Panc1 (cell line): ENCODE measurements around the gene CDHR2. TPM values are rescaled to one million over a fixed set of nuclear protein-coding genes. Genes with fewer than 3 reads are reported as not detected.

Experiments
- ATAC-seq: fragments of 200-7000 bp; cut with Tn5 transposase; 2 replicates; pipeline ENCODE4 v1.9.1; 2020; ENCODE audit warnings: mild to moderate bottlenecking, moderate library complexity
- BruUV-seq: library from RNA; stranded (reverse); fragments of 400-500 nt; replicated peaks from 2 replicates; lab custom pipeline; 2021; lab: Mats Ljungman, UMichigan
- CTCF ChIA-PET: fragments of 300-600 bp; sonication (Branson Sonifier 250); formaldehyde crosslinking; loops from one replicate; lab custom pipeline; 2022; ENCODE audit warnings: antibody characterized with exemption; lab: Charles Lee
- POLR2A ChIA-PET: fragments of 300-600 bp; sonication (Branson Sonifier 250); formaldehyde crosslinking; loops from one replicate; lab custom pipeline; 2022; ENCODE audit warnings: antibody characterized with exemption; lab: Charles Lee
- DNase-seq: peaks from one replicate; pipeline ENCODE4 v3.0.0-alpha.2; 2010; ENCODE audit warnings: low read depth, low spot score
- H3K27ac ChIP-seq: 2 replicates; pipeline ENCODE4 v1.5.1; 2011; ENCODE audit warnings: mild to moderate bottlenecking, low read length, inconsistent platforms
- H3K27me3 ChIP-seq: fragments of 200-500 bp; sonication (Bioruptor generic); 2 replicates; pipeline ENCODE4 v1.6.0; 2014; ENCODE audit warnings: low read length, inconsistent platforms; ENCODE audit not compliant: control insufficient read depth, insufficient read depth
- H3K36me3 ChIP-seq: fragments of 200-500 bp; sonication (Bioruptor generic); 2 replicates; pipeline ENCODE4 v1.5.1; 2014; ENCODE audit warnings: inconsistent platforms, mild to moderate bottlenecking, low read length, moderate library complexity; ENCODE audit not compliant: control insufficient read depth, insufficient read depth
- H3K4me1 ChIP-seq: 2 replicates; pipeline ENCODE4 v1.5.1; 2011; ENCODE audit warnings: inconsistent platforms, mild to moderate bottlenecking, low read length, moderate library complexity; ENCODE audit not compliant: control insufficient read depth, insufficient read depth
- H3K4me3 ChIP-seq, 2 experiments: 2 replicates each; pipeline ENCODE4 v1.5.1; 2011 to 2012; ENCODE audit warnings: low read depth in 2 of 2, low read length in 2 of 2, mild to moderate bottlenecking in 2 of 2, inconsistent platforms in 1 of 2, moderate library complexity in 1 of 2
- H3K9me3 ChIP-seq: fragments of 200-500 bp; sonication (Bioruptor generic); 2 replicates; pipeline ENCODE4 v1.5.1; 2014; ENCODE audit warnings: low read depth, mild to moderate bottlenecking, inconsistent platforms, low read length, moderate library complexity; ENCODE audit not compliant: control insufficient read depth, insufficient read depth
- CTCF ChIP-seq: fragments of 450-650 bp; IDR thresholded peaks from 2 replicates; pipeline ENCODE4 v1.5.1; 2017; ENCODE audit warnings: mild to moderate bottlenecking
- POLR2AphosphoS5 ChIP-seq: IDR thresholded peaks from 2 replicates; pipeline ENCODE4 v1.6.1; 2012; ENCODE audit warnings: mild to moderate bottlenecking, low read depth, low read length, moderate library complexity
- REST ChIP-seq, 2 experiments: IDR thresholded peaks; 2 replicates each; pipeline ENCODE4 v1.6.1; 2011 to 2012; ENCODE audit warnings: low read depth in 2 of 2, control low read depth in 1 of 2, low read length in 1 of 2, mild to moderate bottlenecking in 1 of 2, moderate library complexity in 1 of 2; ENCODE audit not compliant: insufficient read depth in 1 of 2
- SIN3A ChIP-seq: IDR thresholded peaks from 2 replicates; pipeline ENCODE4 v1.6.1; 2012; ENCODE audit warnings: low read depth, mild to moderate bottlenecking, low read length, moderate library complexity, borderline replicate concordance; ENCODE audit not compliant: insufficient read depth
- TCF7L2 ChIP-seq: IDR thresholded peaks from 2 replicates; pipeline ENCODE4 v1.6.1; 2011; ENCODE audit warnings: mild to moderate bottlenecking, low read depth, low read length, inconsistent platforms
- in situ Hi-C: cut with HindIII; loops from 2 replicates; pipeline ENCODE4 v1.10.0; 2016; ENCODE audit warnings: low sequenced_read_pairs, low pct_unique_long_range_greater_than_20kb
- intact Hi-C: fragments of 100-400 bp; cut with micrococcal nuclease; formaldehyde crosslinking; loops from one replicate; pipeline ENCODE4 v1.10.0; 2022; ENCODE audit not compliant: unreplicated experiment
- total RNA-seq: library from RNA; stranded (reverse); gene quantifications from one replicate; pipeline ENCODE4 v1.2.1, GENCODE V29; 2021; ENCODE audit not compliant: unreplicated experiment

The CDHR2 gene
- total RNA-seq, 1 experiment from 2014 or later = 0.72 TPM

GRCh38 chr5:176596069-176596644, 47.0 kb downstream of the CDHR2 start:
- Histone ChIP-seq H3K4me1 (no peaks in the 10 kb centered on the region), H3K27ac (no peak overlapping the region), H3K4me3 (no peak overlapping the region), H3K9me3 (no peaks in the 10 kb centered on the region), H3K36me3 (no peaks in the 10 kb centered on the region), H3K27me3 (no peaks in the 10 kb centered on the region)
- POLR2A ChIA-PET = no interaction called here
- TF ChIP-seq POLR2AphosphoS5 (no peak), CTCF (no peak), SIN3A (no peak), TCF7L2 (no peak)
- ATAC-seq = no peak
- in situ Hi-C loops = no loop called here
- BruUV-seq = no TSS peak
- intact Hi-C loops = no loop called here
- CTCF ChIA-PET = no interaction called here
- DNase-seq = no peak

GRCh38 chr5:176596689-176597416, 47.7 kb downstream of the CDHR2 start:
- TF ChIP-seq TCF7L2 (no peak), POLR2AphosphoS5 (no peak), REST (IDR thresholded peaks at IDR 0.05; ENCODE audit: insufficient read depth in 1 of 2, low read depth in 2 of 2, low read length in 1 of 2) (no peak), CTCF (no peak), SIN3A (no peak)
- no peak for ATAC-seq
- in situ Hi-C loops = no loop called here
- POLR2A ChIA-PET = no interaction called here
- no peak overlapping the region for H3K27ac ChIP-seq
- no peak overlapping the region for H3K4me3 ChIP-seq
- H3K27me3 ChIP-seq = no peaks in the 10 kb centered on the region
- no peaks in the 10 kb centered on the region for H3K4me1 ChIP-seq
- no peak for DNase-seq
- CTCF ChIA-PET = interaction anchor here (0.6 kb wide), 1 partner anchor 128 kb away, joined by 9 read pairs; no protein-coding TSS in a partner anchor
- no peaks in the 10 kb centered on the region for H3K36me3 ChIP-seq
- H3K9me3 ChIP-seq = no peaks in the 10 kb centered on the region
- intact Hi-C loops = no loop called here
- no TSS peak for BruUV-seq
